Myocyte (in vitro differentiated cells): ENCODE measurements around the gene IGSF21. TPM values are rescaled to one million over a fixed set of nuclear protein-coding genes. Genes with fewer than 3 reads are reported as not detected.

Experiments
- DNase-seq: peaks from one replicate; pipeline ENCODE4 v3.0.0-alpha.2; 2012; ENCODE audit warnings: low read depth
- total RNA-seq: library from RNA; depleted of rRNA; stranded (reverse); fragments of >200 nt; gene quantifications from 2 replicates; pipeline ENCODE4 v1.2.3, GENCODE V29; 2014

Gene IGSF21
- total RNA-seq, 1 donor from 2014 or later = not detected

GRCh38 chr1:18294437-18295176 is 187.0 kb downstream of the IGSF21 start:
- DNase-seq = no peak

DNA sequence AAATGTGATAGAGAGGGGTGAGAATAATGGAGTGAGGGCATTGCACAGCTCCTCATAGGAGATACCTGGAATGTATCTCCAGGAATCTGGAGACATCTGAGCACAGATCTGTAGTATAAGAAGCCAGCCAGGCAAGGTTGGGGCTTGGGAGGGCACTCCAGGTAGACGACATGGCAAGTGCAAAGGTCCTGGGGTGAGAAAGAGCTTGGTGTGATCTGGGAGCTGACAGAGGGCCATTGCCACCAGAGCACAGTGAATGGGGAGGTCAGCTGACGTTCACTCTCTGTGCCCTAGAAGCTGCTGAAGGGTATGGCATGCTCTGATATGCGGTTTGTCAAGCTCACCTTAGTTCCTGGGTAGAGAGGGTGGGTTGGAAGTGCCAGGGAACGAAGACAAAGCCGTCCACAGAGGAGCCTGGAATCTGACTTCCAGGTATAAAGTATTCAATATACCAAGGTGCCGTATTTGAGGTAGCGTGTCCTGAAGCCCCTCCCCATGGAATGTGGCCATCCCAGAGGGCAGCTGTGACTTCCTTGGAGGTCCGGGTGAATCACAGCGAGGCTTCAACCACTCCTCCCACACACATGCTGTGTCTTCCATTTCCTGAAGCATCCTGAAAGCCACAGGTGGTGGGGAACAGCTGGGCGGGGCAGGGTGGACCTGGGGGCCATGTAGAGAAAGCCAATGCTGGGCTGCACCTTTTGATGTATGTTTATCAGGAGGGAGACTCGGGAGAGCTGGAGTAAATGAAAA is 190.5 kb downstream of the IGSF21 start:
- DNase-seq = no peak

DNA sequence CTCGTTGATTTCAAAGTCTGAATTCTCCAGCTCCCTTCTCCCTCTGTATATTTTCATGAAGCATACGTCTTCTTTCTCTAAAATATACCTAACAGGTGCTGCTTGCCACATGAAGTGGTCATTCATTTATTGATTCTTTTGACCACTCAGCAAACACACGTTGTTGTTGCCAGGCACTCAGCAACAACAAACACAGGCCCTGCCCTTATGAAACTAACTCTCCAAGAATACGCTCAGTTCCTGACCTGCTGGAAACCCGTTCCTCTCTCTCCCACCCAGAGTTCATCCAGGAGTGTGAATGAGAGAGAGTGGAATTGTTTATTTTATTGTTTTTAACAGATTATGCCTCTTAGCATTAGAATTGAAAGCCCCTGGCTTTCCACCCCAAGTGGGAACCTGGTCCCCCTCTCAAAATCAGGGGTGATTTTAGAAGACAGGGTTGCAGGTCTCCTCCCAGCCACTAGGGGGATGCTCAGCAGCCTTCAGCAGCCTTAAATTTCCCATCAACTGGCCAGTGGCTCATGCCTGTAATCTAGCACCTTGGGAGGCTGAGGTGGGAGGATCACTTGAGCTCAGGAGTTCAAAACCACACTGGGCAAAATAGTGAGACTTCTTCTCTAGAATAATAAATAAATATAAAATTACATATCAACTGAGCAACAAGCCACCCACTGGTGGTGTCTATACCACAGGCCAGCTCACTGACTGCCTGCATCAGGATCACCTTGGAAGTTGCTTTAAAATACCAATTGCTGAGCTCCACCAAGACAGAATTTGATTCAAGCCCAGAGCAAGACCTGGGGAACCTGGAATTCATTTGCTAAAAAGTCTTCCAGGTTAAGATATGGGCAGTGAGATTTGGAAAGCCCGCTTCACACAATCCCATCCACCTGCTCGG is 192.1 kb downstream of the IGSF21 start:
- DNase-seq = no peak

DNA sequence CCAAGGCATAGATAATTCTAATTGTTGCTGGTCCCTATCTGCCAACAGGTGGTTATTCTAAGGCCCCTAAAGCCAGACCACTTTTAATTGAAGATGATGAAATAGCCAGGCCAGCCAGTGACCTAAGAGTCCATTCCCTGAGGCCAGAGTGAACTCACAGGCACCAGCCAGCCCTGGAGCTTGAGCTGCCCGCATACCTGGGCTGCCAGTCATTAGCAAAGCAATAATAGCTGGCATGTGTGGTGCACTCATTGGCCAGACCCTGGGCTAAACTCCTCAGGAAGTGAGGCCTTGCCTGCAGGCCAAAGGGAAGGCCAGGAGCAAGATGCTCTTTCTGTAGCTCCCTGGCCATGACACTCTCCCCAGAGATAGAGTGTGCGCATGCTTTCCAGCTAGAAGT is 192.8 kb downstream of the IGSF21 start:
- DNase-seq = no peak

DNA sequence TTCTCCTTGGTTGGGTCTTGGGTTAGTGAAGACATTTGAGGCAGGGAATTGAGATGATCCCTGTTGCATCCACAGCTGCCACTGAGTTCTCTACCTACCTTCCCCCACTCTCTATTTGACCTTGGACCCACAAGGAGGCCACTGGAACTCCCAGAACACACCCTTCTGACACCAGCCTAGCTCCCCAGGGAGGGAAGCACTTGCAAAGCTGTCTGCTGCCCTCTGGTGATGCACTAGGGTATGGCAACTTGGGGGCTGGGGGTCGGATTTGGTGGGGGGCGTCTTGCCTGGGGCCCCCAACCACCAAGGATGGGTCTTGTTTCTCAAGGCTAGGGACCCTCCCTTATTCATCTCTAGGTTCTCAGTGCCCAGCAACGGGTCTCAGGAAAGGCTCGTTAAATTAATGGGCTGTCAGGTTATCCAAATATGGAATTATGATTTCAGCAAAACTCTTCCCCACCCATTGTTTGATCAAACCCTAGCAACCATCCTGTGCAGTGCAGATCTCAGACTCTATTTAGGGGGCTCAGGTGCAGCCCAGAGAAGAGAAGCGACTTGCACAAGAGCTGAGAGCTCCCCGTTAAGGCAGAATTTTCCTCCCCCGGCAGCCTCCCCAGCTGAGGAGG is 195.3 kb downstream of the IGSF21 start:
- DNase-seq = no peak

GRCh38 chr1:18304151-18304869 is 196.7 kb downstream of the IGSF21 start:
- no peak for DNase-seq

GRCh38 chr1:18305182-18305795 is 197.7 kb downstream of the IGSF21 start:
- no peak for DNase-seq

DNA sequence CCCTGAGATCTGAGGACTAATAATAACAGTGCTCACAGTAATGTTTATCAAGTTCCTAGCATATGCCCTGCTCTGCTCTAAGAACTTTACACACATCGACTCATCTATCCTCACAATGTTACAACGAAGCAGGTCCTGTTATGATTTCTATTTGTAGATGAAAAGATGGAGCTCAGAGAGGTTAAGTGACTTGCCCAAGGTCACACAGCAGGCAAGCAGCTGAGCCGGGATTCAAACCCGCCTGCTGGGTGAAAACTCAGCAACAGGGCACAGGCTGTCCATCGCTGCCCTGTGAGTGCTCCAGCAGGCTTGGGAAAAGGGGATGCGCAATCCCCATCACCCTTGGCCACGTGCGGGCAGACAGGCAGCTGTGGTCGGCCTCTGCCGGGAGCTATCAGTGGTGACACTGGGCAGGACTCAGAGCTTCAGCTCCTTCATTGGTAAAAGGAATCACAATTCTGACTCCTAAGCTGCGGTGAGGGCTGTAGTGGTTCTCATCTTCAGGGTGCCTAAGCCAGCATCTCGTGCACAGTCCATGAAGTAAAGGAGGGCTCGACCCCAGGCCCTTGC is 199.8 kb downstream of the IGSF21 start:
- no peak for DNase-seq

- DNase-seq = no peak
Measured at GRCh38 chr1:18309552-18310155, 202.1 kb downstream of the IGSF21 start.

DNA sequence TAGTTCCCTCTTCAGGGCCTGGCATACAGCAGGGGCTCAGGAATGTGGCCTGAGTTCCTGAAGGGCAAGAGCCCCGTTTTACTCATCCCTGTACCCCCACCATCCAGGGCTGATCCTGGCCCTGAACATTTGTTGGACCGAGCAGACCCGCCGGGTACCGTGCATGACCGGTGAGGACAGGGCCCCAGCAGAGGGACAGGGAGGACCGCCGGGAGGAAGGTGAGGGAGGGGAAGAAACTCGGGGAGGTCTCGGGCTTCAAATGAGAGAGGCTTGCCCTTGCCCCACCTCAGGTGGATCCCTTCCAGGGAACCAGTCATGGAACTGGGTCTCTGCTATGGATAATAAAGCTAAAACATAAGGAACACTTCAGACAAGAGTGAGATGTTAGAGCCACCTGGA is 205.4 kb downstream of the IGSF21 start:
- DNase-seq = no peak

DNA sequence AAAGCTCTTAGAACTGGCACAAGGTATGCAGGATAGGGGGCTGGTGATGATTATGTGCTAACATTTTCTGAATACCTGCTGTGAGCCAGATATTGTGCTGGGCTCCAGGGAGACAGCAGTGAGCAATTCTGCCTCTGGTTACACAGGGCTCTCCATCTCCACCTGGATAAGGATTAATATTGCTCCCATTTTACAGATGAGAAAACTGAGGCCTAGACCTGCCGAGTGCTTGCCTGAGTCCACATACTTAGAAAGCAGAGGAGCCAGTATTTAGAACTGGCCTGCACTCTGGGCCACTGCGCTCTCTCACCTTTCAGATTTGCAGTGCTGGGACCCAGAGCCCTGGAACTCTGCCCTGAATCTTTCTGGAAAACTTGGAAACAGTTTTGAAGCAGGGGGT is 205.9 kb downstream of the IGSF21 start:
- DNase-seq = no peak

DNA sequence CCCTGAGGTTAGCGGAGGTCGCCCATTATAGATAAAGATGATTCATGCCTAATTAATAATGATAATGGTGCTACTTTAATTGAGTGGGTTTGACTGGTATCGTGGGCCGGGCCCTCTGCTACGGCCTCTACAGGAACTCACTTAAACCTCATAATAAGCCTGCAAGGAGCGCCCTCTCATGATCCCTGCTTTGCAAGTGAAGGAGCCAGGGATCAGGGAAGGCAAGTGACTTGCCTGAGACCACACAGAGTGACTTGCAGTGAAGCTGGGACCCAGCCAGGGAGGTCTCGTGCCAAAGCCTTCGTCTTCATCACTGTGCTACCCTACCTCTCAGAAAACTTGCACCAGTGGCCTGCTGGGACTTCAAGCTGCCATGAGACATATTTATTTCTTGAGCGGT is 206.8 kb downstream of the IGSF21 start:
- no peak for DNase-seq

DNA sequence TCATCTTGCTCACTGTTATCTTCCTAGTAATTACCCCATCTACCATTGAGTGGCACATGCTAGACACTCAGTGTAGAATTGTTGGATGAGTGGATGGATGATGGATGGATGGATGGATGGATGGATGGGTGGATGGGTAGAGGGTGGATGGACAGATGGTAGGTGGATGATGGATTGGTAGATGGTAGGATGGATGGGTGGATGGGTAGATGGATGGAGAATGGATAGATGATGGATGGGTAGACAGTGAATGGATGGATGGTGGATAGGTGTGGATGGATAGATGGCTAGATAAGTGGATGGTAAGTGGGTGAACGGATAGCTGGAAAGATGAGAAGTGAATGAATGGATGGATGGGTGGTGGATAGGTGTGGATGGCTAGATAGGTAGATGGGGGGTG is 207.9 kb downstream of the IGSF21 start:
- DNase-seq = no peak

GRCh38 chr1:18316764-18317163 is 209.2 kb downstream of the IGSF21 start:
- no peak for DNase-seq

- no peak for DNase-seq
Measured at GRCh38 chr1:18319099-18319498, 211.5 kb downstream of the IGSF21 start.

GRCh38 chr1:18320051-18320450 is 212.5 kb downstream of the IGSF21 start:
- no peak for DNase-seq

DNA sequence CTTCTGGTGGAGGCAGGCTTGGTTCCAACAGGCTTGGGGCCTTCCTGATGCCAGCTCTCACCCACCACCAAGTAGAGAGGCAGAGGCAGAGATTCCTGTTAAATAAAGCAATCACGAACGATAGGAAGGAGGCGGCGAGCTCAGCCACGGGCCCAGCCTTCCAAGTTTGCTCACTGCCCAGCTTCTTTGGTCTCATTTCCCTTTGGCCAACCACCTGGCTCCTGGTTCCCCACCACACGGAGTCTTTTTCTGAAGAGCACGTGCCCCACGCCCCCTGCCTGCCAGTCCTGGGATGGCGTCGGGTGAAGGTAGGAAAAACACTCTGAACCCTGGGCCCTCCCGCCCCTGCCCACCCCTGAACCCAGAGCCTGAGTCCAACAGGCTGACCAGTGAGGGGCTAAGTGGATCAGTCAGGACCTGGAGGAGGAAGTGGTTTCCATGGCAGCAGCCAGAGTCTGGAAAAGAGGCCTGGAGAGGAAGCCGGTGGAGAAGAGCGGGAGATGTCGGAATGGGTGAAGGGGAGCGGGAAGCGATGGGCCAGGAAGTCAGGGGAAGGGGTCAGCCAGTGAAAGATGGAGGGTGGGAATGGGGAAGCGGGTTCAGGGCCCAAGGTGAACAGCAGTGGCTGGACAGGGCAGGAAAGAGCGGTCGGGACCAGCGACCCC is 214.9 kb downstream of the IGSF21 start:
- no peak for DNase-seq

- no peak for DNase-seq
Measured at GRCh38 chr1:18323259-18323658, 215.7 kb downstream of the IGSF21 start.

DNA sequence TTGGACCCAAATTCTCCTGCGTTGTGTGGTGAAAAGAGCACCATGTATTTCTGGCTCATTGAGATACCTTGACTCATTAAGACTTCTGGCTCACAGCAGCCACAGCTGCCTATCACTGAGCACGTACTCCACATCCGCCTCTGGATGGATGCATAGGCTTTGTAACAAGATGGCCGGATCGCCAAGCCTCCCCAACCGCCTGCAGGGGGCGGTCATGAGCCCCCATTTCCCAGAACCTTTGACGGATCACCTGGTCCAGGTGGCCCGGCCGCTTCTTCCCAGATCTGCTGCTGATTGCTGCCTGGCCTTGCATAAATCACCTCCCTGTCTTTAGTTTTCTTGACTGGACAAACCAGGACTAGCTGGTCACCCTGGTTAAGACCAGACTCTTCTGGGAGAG is 216.6 kb downstream of the IGSF21 start:
- DNase-seq = no peak
